Measurements from ENCODE around the gene MCC.
A peak's percentile ranks its signal among the peaks of the same experiment; 100 is the strongest.

The MCC gene

GRCh38 chr5:113040672-113041260 lies 447.5 kb downstream of the MCC start:
- no peak for DNase-seq

- DNase-seq: no peak
Observed at GRCh38 chr5:113039934-113040285, 448.3 kb downstream of the MCC start.

DNA sequence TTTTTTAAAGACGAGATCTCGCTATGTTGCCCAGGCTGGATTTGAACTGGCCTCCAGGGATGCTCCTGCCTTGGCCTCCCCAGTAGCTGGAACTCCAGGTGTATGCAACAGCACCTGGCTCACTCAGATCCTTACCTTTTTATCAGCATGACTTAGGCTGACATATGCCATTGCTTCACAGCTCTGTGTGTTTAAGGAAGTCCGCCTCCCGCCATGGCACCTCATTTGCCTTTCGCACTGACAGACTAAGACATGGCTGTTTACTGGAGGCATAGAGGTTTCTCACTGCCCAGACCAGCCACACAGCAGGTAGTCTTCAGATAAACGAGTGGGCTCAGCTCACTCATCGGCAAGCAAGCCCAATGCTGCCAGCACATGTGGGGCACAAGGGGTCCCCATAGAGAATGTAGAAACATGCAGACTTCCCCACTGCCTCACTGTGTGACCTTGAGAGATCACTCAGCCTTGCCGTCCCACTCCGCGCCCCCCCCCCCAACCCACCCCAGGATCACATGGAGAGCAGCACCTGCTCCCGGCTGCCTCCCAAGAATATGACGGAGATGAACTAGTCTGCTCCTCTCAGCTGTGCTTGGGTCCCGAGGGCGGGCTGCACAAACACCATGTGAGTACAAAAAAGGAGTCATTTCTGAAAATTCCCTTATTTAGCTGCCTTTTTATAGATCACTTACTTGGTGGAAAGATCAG lies 448.9 kb downstream of the MCC start:
- DNase-seq: no peak

DNA sequence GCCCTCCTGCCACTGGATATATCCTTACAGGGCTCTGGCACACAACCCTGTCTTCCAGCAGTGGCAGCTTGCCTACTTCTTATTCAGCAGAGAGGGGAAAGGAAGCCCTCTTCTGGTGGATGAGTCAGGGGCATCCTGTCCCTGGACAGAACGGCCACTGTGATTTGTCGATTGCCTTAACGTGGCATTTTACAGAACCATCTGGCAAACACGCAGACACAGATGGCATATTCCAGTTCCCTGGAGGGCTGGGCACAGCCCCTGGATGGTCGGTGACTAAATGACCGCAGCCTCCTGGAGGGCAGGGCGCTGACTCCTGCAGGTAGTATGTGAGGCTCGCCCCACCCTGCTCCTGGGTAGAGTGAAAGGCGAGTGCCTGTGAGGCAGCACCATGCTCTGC lies 449.5 kb downstream of the MCC start:
- DNase-seq: no peak

DNA sequence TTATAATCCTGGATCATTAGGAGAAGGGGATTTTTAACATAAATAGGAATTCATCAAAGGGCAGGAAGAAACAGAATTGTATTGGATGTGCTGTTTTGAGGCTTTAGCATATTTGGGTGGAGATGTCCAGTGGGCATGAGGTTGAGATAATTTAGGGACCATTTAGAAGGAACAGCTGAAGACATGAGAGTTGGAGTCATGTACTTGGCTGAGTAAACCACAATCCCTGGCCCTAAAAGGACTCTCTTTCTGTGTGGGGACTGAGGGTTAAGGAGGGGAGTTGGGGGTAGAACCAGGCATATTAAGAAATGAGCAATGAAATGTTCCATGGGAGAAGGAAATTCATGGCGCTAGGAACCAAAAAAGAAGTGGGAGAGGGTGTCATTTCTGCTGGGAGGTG lies 450.1 kb downstream of the MCC start:
- no peak for DNase-seq

DNA sequence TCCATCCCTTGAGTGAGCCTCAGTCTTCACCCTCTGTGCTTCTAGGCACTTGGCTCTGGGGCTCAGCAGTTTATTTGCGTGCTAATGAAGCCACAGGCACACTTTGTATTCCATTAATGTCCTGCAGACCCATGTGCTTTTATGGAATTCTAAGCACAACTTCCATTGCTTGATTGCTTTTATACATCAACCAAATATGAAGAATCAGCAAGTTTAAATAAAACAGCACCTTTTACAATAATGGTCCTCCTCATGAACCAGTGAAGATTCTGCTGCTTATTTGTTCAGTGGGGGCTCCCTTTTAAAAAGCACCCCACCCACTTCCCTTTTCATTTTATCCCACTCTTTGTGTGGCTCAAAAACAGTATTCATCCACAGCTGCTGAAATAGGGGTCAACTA lies 451.4 kb downstream of the MCC start:
- no peak for DNase-seq

- no peak for DNase-seq
Observed at GRCh38 chr5:113036321-113036720, 451.9 kb downstream of the MCC start.

DNA sequence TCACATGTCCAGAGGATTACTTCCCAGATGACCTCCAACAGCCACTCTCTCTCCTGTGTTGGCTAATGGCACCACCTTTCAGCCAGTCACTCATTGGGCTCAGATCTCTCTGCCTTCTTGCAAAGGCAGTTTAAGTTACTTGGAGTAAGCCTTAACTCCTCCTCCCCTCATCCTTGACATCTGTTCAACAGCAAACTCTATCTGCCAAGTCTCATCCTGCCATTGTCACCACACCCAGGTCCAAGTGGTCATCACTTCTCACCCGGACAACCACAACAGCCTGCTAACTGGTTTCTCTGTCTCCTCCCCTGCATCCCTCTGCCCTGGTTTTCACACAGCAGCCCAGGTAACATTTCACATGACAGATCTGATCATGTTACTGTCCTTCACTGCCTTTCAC lies 453.2 kb downstream of the MCC start:
- no peak for DNase-seq

DNA sequence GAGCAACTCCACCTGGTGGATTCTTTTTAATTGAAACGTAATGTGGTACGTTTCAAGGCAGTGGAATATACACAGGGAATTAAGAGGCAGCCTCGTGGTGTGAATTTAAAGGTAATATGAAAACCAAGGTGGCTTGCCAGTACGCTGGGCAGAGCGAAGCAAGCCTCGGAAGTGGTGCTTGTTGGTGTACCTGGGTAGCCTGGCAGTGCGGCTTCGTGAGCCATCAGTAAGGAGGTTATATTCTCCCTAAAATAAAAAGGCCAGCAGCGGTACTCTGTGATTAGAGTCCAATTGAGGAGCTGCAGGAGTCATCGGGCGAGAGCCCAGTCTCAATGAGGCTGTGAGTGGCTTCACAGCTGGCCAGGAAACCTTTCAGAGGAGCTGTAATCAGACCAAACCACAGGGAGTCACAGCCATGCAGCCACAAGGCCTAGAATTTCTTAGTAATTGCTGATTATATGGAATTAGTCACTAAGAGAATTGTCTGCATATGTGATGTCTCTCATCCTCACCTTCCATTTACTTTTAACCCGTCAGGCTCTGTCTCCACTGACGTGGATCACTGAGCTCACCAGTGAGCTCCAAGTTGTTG lies 454.0 kb downstream of the MCC start:
- no peak for DNase-seq

DNA sequence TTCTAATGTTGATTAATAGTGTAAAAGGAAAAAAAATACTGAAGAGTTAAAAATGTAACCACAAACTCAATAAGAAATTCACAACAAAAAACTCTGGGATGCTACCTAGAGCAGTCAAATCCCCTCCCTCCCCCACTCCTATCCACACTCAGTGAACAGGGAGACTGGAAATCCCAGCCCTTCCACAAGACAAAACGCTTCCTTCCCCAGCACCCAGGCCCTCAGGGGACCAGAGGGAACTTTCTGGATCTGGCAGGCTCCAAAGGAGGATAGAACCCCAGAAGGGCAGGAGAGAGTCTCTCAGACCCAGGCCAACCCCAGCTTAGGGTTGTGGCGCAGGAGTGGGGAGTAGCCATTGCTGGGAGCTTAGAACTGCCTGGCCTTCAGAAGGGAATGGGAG lies 456.7 kb downstream of the MCC start:
- DNase-seq: no peak

DNA sequence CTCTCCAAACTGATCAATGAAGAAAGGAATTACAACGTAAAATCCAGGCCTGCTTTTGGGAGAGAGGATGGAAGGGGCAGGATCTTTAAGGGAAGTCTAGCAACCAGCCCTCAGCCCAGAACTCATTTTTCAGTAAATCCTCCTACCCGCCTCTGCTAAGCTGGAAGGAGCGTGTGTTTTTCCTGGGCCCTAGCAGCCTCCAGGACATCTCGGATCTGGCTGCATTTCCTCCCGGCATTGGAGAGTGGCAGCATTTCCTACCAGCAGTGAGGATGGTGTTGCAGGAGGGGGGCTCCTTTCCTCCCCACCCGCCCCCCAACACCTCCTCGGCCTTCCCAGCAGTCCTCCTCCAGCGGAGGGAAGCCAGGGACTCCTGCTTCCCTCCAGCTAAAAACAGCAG lies 457.1 kb downstream of the MCC start:
- DNase-seq: no peak

- DNase-seq: no peak
Observed at GRCh38 chr5:113029614-113030013, 458.6 kb downstream of the MCC start.

GRCh38 chr5:113027431-113027830 lies 460.8 kb downstream of the MCC start:
- DNase-seq: no peak

DNA sequence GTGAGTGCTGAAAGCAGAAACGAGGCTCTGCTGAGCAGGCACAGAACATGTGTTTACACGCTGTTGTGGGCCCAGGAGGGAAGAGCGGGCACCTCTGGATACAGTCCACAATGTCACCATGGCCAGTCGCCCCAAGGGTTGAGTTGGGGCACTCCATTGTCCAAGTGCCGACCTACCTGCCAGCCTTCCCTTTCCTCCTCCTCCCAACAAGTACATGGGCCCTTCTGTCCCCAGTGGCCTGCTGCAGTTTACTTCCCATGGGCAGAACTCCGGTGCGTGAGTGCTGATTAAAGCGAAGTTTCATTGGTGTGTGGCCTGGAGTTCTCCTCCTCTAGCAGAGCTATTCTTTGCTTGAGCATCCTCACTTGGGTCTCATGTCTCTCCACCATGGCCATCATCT lies 461.2 kb downstream of the MCC start:
- DNase-seq: no peak

DNA sequence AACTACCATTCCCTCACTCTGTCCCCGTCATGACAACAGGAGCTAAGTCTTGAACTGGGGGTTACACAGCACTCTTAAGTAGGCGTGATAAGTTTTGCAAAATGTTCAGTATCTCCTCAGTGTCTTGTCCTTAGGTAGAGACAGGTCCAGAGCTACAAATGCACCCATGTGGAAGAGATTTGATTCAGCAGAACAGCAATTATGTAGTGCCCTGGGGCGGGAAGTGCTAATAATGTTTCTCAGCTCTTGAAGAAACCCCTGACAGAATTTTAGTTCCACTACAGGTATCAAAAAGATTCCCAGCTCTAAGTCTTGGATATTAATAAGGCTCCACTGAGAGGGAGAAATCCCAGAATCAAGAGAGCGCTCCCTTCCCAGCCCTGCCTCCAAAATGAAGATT lies 462.0 kb downstream of the MCC start:
- no peak for DNase-seq

- no peak for DNase-seq
Observed at GRCh38 chr5:113025596-113025995, 462.7 kb downstream of the MCC start.

DNA sequence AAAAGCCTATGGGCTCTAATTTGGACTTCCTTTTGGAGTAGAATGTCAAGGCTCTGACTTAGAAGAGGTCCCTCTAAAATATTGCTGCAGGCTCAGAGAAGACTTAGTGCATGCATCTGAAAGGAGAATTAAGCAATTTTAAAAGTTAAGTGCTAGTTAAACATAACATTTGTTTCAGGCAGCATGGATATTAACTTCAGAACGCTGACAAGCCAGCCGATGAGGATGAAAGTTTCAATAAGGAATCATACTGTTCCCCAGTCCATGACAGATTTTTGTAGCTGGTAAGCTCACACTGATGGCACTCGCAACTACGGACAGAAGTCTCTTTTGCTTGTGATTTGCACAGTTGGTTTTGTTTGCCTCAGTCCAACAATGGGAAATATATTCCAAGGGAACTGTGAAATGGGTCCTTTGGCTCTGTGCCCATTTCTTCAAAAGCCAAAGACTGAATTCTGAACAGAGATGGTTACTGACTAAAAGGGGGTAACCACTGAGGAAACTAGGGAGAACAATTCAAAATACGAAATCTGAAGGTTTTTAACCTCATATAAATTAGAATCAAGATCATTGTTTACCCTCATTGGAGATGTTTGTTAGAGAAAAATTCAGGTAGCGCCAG lies 464.1 kb downstream of the MCC start:
- no peak for DNase-seq

DNA sequence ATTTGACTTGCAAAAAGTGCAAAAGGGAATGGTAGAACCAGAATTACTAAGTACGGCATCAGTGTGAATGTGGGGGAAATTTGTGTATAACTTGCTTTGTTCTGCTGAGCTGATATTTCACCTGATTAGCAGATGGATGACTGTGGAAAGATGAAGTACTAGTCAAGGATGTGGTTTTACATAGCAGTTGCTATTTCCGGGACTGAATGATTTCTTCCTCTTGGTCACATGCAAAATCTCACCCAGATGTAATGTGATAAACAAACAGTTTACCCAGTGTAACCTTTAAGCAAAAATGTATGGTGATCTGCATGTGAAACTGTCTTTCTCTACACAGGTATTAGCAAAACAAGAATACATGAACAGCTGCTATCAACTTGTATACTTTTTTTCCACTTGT lies 465.6 kb downstream of the MCC start:
- peak; percentile 24 for DNase-seq

DNA sequence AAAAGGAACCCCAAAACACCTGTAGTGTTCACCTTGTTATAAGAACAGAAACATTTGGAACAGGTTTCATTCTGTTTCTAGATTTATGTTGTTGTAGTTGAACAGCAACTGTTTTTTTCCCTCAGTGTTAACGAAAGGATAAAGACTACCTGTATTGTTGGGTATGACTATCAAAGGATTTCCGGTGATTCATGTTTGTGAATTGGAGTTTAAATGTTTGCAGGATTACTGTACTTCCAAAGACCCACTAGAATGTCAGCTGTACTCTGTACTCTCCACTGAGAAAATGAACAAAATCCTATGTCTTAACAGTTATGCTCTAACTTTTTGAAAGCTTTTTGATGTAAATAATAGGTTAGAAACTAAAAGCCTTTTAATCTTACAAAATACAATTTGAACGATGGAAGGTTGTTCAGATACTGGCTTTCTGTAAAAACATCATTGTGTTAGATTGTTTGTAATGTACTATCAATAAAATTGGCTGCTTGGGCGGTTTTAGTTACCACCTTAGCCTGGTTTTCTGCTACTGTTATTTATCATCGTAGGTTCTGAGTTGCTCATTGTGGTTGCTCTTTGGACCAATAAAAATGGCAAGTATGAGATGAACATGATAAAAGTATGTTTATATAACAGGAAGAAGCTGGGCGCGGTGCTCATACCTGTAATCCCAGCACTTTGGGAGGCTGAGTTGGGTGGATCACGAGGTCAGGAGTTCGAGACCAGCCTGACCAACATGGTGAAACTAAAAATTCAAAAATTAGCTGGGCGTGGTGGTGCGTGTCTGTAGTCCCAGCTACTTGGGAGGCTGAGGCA lies 467.6 kb downstream of the MCC start:
- no peak for DNase-seq

- no peak for DNase-seq
Observed at GRCh38 chr5:113017881-113018635, 470.2 kb downstream of the MCC start.

GRCh38 chr5:113005454-113005853 lies 482.8 kb downstream of the MCC start:
- no peak for DNase-seq

DNA sequence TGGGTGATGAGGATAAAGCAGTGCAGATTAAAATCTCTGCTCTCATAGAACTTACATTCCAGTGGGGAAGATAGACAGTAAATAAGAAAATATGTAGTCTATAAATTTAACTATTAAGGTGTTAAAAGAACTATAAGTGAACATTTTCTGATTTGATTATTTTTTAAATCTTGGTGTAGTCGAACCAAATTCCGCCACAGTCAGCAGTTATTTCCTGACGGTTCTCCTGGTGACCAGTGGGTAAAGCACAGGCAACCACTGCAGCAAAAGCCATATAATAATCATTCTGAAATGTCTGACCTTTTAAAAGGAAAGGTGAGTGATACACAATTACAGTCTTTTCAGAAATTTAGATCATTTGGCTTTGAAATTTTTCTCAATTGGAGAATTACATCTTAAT lies 484.5 kb downstream of the MCC start:
- DNase-seq: no peak

- DNase-seq: no peak
Observed at GRCh38 chr5:113002423-113002822, 485.8 kb downstream of the MCC start.
